ENCODE measurements around the gene ITGAL.

Gene ITGAL

DNA sequence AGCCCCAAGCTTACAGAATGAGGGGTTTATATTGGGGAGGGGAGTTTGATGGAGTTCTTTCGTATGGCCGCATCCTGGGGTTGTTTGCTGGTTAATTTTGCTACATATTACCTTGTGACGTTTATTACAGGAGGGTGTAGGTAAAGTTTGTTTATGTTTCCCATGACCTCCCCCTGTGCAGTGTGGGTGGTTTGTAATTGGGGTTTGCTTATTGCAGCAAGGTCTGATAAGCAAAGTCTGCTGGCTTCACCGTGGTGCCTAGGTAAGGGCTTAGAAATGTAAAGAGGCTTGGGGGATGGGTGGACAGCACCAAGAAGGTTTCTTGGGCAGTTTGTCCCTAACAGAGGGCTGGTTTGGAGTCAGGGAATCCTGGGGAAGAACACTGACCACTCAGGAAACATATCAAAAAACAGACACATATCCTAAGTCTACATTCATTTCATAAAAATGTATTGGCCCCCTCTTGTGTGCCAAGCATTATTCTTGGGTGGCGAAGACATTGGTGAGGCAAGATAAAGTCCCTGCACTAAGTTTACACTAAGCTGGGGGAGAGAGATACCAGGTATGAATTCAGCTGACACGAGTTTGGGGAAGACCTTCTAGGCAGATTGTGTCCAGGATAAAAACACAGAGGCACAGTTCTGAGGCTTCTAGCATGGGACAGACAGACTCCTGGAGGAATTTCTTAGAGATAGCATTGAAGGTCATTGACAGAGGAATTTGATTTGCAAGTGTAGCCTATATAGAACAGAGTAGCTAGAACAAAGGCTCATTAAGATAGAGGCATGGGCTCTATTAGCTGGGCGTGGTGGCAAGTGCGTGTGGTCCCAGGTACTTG lies 76.1 kb downstream of the ITGAL start:
- DNase-seq: no peak

DNA sequence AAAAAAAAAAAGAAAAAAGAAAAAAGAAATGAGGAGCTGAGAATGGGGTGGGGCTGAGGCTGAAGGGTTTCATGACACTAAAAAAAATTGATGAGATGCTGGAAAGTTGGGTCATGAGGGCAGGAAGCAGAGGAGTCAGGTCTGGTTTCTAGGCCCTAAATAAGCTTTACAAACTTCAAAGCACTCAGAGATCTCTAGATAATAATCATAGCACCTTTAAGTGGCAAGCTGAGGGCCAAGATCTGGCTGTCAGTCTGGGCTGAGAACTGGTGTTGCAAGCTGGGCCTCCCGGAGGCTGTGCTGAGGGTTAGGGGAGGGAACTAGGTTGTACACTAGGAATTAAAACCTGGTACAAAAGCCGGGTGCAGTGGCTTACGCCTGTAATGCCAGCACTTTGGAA lies 79.2 kb downstream of the ITGAL start:
- no peak for DNase-seq

DNA sequence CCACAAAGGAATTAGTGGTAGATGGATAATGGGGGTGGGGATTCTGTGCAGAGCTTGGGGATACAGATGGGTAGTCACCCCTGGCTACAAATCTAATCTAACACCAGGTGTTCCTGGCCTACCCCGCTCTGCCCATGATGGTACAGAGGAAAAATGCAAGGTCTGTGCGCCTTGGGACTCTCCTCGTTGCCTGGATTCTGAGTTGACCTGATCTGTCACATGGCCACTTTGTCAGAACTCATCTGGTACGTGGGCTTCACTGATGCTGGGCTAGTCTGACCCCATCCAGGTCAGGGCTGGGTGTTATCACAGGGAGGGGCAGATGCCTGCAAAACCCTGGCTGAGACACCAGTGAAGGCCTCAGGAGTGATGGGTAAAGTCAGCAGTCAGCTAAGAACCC lies 80.4 kb downstream of the ITGAL start:
- no peak for DNase-seq

DNA sequence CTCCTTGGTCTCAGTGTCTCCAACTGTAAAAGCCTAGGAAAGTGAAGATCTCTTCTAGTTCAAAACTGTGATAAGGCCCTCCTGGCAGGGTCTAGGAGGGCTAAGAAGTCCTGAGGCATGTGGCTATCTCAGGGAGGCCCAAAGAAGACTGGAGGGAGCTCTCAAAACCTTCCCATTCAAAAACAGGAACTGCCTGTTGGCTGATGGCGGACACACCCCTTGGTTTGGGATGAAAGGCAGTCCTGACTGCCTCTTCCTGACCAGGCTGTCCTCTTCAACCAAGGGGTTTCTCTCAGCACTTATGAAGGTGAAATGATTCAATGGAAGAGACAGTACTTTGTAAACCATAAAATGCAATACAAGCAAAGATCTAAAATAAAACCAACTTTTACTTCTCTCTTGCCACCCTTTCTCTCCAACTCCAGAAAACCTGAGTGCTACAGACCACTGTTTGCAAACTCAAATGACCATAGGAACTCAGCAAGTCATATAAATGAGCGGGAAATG lies 80.9 kb downstream of the ITGAL start:
- DNase-seq: no peak

DNA sequence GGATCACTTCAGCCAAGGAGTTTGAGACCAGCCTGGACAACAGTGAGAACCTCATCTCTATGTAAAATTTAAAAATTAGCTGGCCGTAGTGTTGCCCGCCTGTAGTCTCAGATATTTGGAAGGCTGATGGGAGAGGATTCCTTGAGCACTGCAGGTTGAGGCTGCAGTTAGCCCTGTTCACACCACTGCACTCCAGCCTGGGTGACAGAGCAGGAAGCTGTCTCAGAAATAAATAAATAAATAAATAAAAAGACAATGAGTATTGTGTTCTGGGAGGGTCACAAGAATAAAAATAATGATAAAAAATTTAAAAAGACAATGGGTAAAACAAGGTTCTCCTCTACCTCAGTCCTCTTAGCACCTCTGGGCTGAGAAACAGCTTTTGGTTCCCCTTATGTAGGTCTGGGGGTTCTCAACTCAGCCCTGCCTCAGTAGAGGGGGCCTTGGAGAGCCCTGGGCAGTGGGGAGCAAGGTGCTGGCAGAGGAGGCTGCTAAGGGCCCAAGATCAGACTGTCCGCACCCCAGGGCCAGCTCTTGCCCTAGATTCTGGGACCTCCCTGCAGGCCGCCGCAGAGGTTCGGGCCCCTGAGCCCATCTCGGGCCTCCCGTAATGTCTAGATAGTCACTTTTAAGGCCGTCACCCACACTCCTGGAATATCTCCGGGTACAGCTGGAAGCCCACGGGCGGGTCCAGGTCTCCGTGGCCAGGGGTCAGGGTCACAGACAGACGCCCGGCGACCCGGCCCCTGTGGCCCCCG lies 82.2 kb downstream of the ITGAL start:
- DNase-seq: no peak

DNA sequence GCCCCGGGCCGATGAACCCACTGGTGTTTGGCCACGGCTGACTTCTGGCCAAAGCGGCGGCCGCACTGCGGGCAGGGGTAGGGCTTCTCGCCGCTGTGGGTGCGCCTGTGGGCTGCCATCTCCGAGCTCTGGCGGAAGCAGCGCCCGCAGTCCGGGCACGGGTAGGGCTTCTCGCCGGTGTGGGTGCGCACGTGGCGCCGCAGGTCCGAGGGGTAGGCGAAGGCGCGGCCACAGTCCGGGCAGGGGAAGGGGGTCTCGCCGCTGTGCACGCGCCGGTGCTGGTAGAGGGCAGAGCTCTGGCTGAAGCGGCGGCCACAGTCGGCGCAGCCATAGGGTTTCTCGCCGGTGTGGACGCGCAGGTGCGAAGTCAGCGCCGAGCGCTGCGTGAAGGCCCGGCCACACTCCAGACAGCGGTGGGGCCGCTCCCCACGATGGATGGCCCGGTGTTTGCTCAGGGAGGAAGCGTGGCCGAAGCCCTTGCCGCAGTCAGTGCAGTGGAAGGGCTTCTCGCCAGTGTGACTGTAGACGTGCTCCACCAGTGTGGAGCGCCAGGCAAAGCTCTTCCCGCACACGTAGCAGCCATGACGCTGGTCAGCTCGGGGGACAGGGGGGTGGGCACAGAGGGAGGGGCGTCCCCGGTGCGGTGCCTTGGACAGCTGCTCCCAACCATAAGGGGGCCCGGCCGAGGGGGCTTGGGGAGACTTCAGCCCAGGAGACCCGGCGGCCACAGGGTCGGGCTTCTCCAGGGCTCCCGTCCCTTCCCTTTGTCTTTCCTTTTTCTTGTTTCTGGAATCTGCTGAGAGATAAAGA lies 83.0 kb downstream of the ITGAL start:
- no peak for DNase-seq

DNA sequence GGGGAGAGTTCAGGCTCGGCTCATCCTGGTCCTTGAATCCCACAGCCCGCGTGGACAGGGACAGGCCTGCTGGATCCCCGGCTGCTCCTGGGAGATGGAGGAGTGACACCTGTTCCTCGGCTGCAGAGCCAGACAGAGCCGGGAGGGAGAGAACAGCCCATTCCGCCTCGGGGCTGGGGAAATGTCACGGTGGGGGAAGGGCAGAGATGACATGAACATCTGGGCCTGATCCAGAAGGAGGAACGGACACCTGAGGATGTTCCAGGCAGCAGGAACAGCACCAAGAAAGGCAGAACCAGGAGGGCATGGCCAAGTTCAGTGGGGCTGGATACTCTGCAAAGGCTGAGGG lies 83.6 kb downstream of the ITGAL start:
- no peak for DNase-seq

DNA sequence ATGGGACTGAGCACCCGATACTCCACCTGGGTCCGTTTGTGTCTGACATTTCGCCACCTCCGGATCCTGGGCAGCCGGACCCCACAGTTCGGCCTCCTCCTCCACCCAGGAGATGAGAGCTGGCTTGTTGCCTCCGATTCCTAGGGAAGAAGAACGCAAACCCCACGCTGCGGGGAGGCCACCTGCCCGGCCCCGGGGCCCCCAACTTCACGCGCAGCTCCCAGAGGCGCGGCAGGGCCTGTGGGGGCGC lies 85.1 kb downstream of the ITGAL start:
- no peak for DNase-seq

DNA sequence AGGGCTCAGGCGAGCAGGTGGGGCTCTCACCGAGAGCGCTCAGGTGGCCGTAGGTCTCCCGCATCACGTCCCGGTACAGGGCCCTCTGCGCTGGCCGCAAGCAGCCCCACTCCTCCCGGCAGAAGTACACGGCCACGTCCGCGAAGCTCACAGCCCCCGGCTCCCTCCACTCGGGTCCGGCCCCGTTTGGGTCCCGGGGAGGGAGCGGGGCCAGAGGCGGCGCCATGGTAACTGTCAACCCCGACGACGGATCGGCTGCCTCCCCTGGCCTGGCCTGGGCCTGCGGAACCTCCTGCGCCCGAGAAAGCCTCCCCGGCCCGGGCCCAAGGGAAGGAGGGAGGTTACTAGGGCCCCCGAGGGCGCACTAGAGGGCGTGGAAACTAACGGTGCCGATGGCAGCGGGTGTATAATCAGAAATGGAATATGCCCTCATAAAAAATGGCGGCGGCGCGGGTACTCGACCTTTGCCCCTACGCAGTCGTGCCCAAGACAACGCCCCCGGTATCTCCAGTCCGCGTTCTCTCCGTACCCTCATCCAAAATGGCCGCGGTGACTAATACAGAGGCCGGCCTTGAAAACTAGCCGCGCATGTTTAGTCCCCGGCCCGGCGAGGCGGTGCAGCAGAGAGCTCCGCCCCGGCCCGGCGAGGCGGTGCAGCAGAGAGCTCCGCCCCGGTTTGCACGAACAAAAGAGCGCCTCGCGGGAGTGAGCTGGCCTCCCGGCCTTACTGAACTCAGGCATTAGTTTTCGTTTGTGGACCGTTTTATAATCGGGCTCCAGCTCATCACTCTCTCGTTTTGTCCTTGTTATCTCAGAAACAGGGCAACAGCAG lies 85.6 kb downstream of the ITGAL start, which contains the start of gene ZNF764:
TSS of gene ZNF764 (minus strand) at position 418 of the 832 bp plus-strand sequence. CDS start at position 226, 192 bp downstream.
- DNase-seq: peak; percentile 94 to 96

DNA sequence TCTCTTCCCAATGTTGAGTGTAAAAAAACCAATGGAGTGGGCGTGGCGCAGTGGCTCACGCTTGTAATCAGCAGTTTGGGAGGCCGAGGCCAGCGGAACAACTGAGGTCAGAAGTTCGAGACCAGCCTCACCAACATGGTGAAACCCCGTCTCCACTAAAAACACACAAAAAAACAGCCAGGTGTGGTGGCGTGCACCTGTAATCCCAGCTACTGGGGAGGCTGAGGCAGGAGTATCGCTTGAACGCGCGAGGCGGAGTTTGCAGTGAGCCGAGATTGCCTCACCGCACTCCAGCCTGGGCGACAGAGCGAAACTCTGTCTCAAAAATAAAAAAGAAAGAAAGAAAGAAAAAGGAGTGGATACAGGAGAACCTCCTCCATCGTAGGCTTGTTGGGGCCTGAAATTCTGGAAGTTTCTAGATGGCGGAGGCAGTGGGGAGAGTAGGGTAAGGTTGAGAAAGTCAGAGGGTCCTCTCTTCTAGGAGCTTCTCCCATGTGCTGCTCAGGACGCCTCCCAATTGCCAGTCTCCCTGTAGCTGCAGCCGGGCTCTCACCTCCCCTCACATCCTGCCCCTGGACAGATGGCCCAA lies 86.3 kb downstream of the ITGAL start:
- DNase-seq: no peak

DNA sequence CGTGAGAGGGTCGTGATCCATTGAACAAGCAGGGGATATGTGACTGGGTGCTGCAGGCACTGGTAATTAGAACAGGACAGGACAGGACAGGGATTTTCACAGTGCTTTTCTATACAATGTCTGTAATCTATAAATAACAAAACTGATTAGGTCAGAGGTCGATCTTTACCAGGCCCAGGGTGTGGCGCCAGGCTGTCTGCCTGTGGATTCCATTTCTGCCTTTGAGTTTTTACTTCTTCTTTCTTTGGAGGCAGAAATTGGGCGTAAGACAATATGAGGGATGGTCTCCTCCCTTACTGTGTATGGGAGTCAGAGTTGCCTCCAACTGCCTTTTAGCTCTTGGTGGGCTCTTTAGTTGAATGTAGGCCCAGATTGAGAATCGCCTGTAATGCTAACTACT lies 87.1 kb downstream of the ITGAL start:
- DNase-seq: no peak

DNA sequence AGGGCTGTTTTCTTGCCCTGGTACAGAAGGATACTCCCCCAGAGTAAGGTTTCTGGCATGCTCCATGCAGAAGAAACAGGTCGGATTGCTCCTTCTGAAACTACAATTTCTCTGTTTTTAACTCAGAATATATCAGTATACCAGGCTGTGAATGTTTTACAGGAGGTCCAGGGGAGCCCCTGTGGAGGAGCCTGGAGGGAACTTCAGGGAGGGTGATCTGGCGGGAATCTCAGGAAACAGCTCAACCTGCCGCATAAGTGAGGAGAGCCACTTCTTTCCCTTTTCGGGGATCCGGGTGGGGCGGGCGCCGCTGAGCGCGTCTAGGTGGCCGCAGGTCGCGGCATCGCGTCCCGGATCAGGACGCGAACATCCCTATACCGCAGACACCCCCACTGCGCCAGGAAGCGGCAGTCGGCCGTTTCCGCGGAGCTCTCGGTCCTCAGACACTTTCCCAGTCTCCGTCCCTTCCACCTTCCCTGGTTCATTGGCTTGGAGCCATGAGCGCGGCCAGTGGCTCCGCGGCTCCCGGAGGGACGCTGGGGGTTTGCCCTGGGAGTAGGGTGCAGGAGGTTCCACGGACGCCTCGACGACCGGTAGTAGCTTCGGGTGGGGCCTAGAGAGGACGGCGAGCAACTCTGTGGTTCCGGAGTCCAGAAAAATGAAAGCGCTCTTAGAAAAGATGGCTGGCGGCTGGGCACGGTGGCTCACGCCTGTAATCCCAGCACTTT lies 88.7 kb downstream of the ITGAL start:
- DNase-seq: peak in 1 of 2 experiments; percentile 8

DNA sequence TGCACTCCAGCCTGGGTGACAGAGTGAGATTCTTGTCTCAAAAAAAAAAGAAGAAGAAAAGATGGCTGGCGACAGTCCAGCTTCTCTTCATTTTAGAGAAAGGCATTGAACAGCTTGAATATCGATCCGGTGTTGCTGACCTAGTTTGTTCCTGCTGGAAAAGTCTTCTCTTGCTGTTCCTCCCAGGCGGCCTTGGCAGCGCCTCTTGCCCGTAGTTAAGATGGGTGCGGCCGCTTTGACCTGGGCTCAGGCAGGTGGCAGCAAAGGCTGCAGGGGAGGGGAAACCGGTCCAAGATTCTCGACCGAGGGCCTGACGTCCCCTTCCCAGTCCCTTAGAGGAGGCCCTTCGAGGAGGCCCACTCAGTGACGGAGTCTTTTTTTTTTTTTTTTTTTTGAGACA lies 89.5 kb downstream of the ITGAL start:
- no peak for DNase-seq

DNA sequence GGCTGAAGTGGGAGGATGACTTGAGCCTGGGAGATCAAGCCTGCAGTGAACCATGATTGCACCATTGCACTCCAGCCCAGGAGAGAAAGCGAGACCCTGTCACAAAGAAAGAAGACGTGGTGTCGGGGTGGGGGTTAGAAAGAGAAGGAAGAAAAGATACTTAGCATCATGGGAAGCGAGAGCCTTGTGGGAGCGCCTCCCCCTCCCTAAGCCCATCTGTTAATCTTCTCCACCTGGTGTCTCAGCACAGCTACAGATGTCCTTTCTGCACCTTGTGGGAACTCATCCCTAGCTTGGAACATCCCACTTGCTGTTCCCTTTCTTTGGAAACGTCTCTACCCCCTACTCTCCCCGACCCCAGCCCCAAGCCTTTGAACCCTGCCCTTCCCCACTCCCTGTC lies 93.0 kb downstream of the ITGAL start:
- no peak for DNase-seq

DNA sequence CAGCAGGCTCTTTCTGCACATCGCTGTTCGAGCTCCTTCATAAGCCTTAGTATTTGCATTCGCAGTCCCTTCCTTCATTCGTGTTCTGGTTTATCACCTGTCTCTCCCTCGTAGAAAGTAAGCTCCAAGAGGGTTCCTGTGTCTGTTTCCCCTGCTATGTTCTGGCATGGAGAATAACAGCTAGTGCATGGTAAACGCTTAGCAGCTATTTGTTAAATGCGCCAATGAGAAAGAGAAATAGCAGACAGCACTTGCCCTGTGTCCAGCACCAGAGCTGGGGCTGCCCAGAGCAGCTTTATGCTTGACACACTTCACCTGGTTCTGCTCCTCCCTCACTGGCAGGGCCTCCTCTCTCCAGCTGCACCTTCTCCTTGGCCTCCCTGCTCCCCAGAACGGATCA lies 93.4 kb downstream of the ITGAL start:
- DNase-seq: no peak

DNA sequence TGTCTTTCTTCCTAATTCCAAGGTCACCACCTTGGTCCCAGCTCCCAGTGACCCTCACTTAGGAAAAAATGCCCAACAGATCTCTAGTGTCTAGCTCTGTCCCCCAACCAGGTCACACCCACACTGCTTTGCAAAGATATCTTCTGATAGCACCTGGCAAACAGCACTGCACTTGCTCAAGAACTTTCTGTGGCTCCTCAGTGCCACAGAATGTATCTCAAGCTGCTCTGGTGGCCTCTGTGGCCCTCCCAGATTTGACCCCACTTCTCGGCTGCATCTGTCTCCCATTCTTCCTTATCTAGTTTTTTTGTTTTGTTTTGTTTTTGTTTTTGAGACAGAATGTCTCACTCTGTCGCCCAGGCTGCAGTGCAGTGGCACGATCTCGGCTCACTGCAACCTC lies 94.0 kb downstream of the ITGAL start:
- no peak for DNase-seq

DNA sequence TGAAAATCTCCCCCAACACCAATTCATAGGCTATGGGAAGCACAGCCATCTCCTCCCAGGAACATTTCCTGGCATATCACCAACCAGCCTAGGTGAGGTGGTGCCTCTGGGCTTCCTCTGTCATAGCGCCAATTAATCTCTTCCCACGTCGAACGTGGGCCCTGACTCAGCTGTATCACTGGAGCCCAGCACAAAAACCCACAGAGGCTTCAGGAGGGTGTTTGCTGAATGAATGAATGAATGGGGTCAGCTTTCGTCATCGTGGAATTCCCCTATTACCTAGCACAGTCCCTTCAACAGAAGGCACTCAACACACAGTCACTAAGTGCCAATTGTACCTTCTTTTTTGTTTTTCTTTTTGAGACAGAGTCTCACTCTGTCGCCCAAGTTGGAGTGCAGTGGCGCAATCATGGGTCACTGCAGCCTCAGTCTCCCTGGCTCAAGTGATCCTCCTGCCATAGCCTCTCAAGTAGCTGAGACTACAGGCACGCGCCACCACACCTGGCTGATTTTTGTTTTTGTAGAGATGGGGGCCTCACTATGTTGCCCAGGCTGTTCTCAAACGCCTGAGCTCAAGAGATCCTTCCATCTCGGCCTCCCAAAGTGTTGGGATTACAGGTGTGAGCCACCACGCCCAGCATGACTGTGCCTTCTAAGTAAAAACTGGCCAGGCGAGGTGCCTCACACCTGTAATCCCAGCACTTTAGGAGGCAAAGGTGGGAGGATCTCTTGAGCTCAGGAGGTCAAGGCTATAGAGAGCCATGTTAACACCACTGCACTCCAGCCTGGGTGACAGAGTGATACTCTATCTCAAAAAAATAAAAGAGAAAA lies 94.8 kb downstream of the ITGAL start:
- DNase-seq: no peak

DNA sequence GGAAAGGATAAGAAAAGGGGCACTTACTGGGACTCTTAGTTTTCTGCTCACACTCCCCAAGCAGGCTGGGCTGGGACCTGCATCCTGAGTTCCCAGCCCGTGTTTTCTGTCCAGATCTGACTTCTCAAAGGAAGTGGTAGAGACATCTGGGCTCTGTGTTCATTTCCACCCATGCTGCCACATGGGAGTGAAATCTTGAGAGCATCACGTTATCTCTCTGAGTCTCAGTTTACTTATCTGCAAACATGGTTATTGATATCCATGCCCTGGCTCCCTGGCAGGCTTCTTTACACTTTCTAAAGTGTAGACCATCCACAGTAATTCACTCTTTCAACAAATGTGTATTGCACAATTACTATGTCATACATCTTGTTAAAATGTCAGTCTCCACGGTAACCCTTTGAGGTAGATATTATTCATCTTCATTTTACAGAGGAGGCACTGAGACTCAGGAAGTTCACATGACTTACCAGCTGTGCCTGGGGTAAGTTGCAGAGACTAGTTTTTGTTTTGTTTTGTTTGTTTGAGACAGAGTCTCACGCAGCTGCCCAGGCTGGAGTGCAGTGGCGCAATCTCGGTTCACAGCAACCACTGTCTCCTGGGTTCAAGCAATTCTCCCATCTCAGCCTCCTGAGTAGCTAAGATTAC lies 95.6 kb downstream of the ITGAL start:
- DNase-seq: peak; percentile 47 to 76

DNA sequence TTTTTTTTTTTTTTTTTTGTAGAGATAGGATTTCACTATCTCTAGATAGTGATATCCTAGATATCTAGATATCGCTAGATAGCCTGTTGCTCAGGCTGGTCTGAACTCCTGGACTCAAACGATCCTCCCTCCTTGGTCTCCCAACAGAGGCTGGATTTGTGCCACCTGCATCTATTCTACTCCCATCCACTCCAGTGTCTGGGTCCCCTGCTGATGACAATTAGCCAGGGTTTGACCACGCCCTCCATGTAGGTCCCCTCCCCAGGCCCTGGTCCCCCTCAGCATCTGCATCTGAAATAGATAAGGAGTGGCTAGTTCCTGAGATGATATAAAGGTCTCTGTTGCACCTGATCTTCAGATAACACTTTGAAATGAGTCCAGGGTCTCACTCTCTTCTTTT lies 96.7 kb downstream of the ITGAL start:
- DNase-seq: no peak
